Jurkat, Clone E6-1 (cell line): ENCODE results near the gene ASTN2.

Source experiments
- DNase-seq: peaks from one replicate; pipeline ENCODE4 v3.0.0-alpha.2; 2011; ENCODE audit warnings: low read depth, low spot score
- H3K4me3 ChIP-seq: 2 replicates; pipeline ENCODE4 v1.5.1; 2011; ENCODE audit warnings: mild to moderate bottlenecking, low read length, control low read depth, moderate library complexity

Gene ASTN2

DNA sequence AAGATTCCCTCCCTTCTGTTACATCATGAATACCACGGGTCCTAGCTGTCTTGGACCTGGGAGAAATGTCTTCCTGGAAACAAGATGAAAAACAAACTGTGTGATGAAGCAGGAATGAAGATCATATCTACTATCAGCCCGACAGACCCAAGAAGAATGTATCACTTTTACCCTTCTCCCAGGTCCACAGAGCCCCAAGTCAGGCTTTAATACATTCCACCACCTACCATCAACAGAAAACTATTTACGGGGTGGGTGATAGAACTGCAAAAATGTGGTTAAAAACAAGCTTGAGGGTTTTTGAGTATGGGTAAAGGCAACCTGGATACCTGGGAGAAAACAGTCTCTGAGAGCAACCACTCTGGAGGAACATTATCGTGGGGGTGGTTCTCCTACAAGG lies 400.8 kb downstream of the ASTN2 start:
- no peak for DNase-seq
- H3K4me3 ChIP-seq = no peak overlapping the region

DNA sequence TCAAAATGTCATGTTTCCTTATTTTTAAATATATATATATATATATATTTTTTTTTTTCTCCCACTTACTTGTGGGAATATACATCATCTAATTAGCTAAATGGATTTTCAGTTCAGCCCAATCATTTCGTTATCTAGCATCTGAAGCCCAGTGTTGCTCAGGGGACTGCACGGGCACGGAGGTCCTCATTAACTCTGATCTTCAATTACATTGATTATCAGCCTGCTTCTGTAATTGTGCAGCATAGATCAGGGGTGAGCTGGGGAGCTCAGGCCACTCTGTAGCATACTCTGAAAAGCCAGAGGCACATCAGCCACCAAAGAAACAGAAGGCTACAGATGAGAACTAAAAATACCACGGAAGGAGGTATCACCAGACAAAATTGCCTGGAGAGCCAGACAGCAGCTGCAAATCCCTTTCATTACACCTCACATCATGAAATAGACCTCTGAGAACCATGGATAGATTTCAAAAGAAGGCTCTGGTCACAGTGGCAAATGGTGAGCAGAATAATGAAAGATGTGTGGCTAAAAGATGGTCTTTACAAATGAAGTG lies 401.3 kb downstream of the ASTN2 start:
- no peak overlapping the region for H3K4me3 ChIP-seq
- no peak for DNase-seq

DNA sequence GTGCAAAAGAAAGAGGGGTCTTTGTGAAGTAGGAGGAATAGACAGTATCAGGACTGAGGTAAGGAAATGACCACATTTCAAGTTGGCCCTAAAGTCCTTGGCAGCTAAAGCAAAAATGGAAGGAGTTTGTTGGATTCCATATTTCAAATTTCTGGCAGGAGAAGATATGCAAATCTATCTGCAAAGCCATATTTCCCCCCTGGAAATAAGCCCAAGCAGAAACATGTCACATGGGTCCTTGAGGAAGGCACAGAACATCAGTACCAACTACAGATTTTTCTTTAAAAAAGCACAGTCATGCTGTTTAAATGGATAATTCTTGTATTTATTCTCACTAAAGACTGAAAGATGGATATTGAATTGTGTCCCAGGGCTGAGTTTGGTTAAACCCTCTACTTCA lies 404.8 kb downstream of the ASTN2 start:
- no peak overlapping the region for H3K4me3 ChIP-seq
- no peak for DNase-seq

DNA sequence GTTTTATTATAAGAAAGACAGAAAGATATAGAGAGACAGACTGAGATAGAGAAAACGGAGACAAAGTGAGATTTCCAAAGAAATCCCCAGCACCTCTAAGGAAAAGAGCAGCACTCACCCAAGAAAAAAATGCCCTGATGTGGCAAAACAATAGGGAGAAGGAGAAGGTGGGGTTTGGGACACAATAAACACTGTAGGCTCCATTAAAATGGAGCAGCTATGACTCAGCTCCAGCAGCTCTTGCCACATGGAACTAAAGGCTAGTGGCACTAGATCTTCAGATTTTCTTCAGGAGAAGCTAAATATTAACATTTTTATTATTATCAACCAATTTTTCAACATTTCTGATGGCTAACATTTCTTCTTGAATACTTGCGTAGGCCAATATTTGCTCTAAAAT lies 406.0 kb downstream of the ASTN2 start:
- no peak for DNase-seq
- no peak overlapping the region for H3K4me3 ChIP-seq

DNA sequence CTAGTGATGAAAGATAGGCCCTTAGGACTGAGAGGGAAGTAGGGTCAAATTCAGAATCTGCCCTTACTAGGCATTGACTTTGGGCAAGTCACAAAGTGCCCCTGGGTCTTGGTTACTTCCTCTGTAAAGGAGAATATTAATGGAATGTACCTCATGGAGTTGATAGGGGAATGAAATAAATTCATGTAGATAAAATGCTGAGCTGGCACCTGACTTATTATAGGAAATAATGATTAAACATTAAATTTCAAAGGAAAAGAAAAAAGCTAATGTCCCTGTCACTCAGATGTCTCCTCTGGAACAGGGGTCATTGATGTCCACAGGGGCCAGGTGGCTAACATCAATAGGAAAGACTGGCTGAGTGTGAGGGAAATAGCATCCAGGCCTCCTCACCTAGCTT lies 406.4 kb downstream of the ASTN2 start:
- no peak for DNase-seq
- H3K4me3 ChIP-seq = no peak overlapping the region

DNA sequence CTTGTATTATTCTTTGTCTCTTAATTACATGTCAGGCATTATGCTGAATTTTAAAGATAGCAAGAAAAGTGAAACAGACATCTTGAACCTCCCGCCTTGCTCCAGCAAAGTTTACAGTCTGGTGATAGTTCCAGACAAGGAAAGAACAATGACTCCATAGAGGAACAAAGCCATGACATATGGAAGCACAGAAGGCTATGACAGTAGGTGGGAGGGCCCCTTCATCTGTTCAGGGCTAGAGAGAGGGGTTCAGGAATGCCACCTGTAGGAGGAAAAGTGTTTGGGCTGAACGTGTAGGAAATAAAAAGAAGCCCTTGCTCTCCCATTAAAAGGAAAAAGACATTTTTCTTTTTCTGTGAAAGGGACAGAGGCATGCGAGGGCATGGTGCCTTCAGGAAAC lies 412.2 kb downstream of the ASTN2 start:
- DNase-seq = no peak
- no peak overlapping the region for H3K4me3 ChIP-seq

DNA sequence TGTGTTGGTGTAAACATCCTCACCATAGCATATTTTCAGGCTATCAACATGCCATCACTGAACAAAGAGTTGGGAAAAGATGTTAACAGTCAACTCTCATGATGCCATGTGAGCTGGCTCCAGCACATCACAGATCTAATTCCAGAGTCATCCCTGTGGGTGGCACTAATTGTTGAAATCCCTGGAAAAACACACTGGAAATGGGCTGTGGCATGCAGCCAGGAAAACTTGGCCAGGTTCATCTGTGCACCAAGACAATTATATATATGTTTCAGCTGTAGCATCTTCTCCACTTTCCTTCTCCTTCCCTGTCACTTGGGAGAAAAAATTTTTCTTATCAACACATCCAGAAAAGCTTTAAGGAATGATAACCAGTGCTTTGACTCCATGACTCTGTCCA lies 414.0 kb downstream of the ASTN2 start:
- H3K4me3 ChIP-seq = no peak overlapping the region
- no peak for DNase-seq

DNA sequence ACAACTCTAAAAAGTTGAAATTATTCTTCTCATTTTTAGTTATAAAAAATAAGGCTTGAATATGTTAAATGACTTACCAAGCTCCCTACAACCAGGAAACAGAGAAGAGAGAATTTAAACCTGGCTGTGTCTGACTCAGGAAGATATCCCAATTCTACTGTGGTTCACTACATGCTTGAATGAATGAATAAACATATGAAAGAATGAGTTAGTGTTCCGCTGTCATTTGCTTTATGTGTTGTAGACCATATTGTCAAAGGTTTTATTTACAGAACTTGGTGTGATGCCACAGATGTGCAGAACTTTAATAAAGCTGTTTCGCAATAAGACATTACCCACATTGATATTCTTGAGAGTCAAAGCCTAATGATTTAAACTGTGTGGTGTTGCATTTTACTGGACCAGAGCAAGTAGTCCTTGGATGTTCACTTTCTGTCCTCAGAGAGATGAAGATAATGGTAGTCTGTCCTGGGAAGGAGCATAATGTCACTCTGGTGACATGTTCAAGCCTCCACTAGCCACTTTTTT lies 414.6 kb downstream of the ASTN2 start:
- no peak overlapping the region for H3K4me3 ChIP-seq
- DNase-seq = no peak

DNA sequence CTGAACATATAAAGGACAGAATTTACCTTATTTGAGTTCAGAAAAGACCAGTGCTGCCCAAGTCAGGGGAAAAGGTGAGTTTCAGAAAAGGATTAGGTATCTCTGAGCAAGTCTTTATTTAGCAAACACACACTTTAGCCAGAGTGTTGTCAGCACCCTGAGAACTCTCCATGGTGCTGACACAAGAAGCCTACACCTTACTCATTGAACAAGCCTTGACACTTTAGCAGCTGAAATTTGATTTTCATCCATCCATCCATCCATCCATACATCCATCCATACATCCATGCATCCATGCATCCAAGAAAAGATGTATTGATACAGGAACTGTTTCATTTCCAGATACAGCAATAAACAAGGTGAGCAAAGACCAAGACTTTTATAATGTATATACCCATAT lies 416.6 kb downstream of the ASTN2 start:
- no peak overlapping the region for H3K4me3 ChIP-seq
- peak; percentile 35 for DNase-seq

DNA sequence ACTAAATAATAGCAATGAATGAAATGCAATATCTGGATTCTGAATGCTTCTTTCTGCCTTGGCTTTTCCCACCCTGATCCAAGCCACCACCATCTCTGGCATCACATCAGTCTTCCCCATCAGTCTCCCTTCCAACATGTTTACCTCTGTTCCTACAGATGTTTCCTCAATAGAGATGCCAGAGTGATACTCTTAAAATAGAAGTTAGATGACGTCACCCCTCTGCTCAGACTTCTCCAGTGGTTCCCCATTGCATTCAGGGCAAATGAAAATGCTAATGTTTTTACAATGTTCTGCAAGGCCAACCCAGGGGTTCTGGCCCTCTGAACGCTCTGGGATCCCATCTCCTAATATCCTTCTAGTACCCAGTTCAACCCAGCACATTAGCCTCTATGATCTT lies 422.0 kb downstream of the ASTN2 start:
- no peak overlapping the region for H3K4me3 ChIP-seq
- DNase-seq = no peak

DNA sequence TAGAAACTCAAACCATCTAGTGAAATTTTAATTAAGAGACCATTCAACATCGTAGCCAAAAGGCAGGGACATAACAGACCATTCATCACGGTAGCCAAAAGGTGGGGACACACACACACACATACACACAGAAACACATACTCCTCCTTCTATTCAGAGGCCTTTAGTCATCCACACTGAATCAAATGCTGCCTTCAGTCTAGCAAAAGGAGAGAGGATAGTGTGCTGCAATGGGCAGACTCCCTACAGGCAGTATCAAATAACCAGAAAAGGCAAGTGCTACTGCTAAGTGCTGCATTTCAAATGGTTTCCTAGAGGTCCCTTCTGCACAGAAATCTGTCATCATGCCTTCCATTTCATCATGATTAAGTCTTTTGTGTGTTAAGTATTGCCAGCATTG lies 423.8 kb downstream of the ASTN2 start:
- DNase-seq = no peak
- H3K4me3 ChIP-seq = no peak overlapping the region

DNA sequence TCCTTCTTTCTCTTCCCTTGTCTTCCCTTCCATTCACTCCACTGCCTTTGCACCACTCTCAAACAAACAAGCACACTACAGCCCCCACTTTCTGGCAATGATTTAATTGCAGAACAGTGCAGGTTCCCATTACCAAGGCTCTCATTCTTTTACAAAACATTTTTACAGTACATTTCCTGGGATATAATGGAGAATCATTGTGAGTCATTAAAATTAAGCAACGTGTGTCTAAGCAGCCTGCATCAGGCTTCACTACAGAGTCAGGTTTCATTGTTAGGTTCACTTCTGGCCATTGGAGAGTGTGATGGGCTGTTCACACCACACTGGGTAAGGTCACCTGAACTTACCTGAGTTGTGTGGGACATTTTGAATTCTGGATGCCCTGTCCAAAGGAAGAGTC lies 424.3 kb downstream of the ASTN2 start:
- no peak for DNase-seq
- H3K4me3 ChIP-seq = no peak overlapping the region

DNA sequence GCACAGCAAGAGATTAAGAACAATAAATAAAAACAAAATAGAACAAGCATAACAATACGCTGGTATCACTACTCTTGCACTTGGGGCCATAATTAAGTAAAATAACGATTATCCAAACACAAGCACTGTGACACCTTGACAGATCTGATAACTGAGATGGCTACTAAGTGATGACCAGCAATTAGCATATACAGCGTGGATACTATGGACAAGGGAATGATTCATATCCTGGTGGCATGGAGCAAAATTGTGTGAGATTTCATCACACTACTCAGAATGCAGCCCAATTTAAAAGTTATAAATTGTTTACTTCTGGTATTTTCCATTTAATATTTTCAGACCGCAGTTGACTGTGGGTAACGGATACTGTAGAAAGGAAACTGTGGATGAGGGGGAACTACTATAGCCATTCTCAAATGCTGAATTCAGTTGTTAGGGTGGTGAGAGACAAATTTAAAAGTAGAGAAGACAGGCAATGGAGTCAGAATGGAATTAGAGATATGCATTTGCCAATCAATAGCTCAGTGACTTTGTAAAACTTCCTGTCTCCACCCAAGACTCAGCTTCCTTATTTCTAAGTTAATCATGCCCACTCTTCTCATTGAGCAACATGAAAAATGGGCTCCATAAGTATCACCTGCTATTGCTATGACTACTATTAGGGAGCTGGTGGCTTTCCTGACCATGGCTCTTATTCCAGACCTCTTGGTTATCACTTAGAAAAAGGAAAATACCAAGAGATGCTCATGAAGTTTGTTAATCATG lies 427.0 kb downstream of the ASTN2 start:
- H3K4me3 ChIP-seq = no peak overlapping the region
- no peak for DNase-seq

DNA sequence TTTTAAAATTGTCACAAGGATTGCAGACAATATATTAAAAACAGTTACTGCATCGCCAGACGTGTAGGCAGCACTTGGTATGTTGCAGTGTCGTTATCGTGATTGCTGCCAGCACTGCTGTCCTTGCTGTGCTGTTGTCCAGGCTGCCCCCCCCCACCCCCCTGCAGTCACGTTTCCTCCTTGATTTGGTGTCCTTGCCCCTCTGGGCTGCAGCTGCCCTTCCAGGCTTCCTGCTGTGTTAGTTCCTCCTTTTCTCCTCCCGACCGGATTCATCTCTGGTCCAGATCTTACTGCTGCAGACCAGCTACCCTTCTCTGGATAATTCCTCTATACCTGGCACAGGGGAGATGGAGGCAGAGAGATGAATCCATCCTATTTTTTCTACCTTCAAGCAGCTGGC lies 428.8 kb downstream of the ASTN2 start:
- no peak for DNase-seq
- H3K4me3 ChIP-seq = no peak overlapping the region

DNA sequence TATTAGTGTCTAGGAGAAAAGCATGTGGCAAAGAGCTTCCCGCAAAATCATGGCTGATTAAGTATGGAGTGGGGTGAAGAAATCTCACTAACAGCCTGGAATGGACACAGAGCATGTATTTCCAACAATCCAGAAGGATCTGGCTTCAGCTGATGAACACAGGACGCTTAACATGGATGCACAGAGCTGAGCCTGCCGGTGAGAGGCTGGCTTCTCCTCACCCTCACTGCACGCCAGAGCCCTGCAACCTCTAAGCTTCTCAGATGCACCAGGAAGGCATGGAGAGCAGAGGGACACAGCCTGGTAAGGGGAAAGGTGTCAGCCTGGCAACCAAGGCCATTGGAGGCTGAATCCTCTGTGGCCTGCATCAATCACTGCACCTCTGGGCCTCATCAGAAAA lies 429.3 kb downstream of the ASTN2 start:
- H3K4me3 ChIP-seq = no peak overlapping the region
- DNase-seq = no peak

DNA sequence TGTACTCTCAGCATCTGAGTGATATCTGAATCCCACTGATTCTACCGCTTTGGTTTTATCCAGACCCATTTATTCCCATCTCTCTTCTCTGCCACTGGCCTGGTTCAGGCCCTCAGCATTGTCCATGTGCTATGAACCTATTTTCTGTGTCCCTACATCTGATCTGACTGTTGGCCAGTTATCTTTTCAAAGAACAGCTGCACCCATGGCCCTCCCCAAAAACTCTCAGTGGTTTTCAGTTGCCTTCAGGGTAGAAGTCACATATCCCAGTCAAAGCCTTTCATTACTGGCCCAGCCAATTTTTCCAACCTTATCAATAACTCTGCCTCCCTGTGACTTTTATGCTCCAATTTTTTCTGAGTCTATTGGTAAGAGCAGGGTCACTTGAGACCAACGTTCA lies 430.7 kb downstream of the ASTN2 start:
- no peak for DNase-seq

DNA sequence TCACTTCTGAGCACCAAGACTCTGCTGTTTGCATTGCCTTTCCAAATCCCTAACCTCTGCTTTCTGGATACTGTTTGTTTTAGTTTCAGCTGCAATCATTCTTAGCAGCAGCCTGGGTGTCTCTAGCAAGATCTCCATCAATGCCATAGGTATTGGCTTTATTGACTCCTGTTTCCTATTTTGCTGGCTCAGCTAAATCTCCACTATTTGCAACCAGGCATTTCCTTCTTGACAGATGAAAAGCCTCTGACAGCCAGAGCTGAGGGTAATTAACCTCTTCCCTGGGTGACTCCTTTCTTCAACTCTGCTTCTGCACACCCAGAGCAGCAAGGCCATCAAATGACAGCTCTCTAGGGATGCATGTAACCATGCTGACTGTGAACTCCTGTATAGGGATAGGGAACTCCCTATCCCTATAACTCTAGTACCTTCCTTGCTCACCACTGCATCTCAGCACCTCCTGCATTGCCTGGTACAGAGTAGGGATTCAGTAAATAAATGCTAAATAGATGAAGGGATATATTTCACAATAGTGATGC lies 434.2 kb downstream of the ASTN2 start:
- no peak for DNase-seq
- no peak overlapping the region for H3K4me3 ChIP-seq

More for the DNA sequence above, 430.7 kb downstream of the ASTN2 start:
- H3K4me3 ChIP-seq = no peak overlapping the region

DNA sequence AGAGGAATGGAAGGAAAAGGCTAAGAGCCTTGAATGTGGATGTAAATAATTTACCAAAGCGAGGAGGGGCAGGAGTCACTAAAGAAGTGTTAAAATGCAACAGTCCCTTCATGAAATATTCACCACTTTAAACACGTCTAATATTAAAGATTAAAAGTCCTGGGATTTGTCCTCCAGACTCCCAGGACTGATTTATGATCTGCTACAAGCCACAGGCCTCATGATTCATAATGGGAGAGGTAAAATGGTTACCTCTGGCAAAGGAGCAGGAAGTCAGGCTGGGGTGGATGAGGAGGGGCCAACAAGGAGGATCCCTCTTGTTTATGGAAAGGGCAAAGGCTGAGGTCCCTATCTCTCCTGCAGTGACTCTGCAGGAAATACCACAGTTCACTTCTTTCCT lies 435.4 kb downstream of the ASTN2 start:
- no peak for DNase-seq
- H3K4me3 ChIP-seq = no peak overlapping the region

DNA sequence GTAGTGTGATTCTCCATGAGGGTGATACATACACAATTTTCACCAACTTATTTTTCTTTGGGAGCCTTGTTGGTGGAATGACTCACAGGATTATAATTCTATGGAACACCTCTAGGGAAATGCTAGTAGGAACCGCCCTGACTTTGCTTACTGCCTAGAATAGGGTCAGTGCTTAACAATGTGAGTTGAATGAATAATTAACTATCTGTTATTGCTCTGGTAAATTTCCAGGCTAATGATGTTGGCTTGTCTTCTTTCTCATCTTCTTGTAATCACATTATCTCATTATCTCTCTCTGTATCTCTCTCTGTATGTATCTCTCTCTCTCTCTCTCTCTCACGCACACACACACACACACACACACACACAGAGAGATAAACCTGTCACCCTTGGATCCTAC lies 436.7 kb downstream of the ASTN2 start:
- no peak for DNase-seq
- H3K4me3 ChIP-seq = no peak overlapping the region

DNA sequence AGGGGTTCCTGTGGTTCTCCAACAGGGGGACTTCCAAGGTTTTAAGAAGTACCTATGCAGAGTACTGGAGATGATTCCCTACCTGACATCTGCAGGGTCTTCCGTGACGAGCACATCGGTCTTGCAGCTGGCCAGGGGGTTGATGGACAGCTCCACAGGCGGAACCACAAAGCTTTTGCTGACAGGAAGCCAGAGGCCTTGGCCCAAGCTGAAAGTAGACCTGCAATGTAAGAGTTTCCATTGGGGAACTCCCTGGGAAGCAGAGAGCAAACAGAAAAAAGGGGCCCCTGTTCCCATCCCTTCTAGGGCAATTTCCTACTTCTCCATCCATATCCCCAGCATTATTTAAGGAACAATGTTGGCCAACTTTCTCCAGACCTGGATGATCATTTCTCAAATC lies 439.7 kb downstream of the ASTN2 start:
- no peak overlapping the region for H3K4me3 ChIP-seq
- no peak for DNase-seq

DNA sequence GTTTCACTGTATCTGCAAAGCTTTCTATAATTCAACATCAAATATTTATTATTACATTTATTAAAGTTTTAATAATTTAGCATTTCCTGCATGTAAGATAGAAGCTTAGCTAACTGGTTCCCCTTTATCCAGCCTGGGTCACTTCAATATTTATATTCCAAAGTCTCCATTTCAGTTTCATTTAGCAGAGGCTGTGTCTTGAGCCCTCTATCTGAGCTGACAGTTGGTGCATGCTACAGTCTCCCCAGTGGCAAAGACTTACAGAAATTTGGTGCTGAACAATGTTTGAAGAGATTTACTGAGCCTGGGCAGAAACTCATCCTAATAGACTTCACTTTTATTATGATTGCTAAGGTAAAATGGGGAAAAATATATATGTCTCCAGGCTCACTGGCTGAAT lies 448.7 kb downstream of the ASTN2 start:
- no peak overlapping the region for H3K4me3 ChIP-seq
- no peak for DNase-seq
